HG02973 (cell line): ENCODE results near the gene BHLHA15.

Source experiments
- ATAC-seq: cut with Tn5 transposase; IDR thresholded peaks from one replicate; pipeline ENCODE4 v1.9.1; 2021; ENCODE audit warnings: moderate library complexity; ENCODE audit not compliant: unreplicated experiment

The BHLHA15 gene

GRCh38 chr7:98186452-98187137 is 24.6 kb upstream of the BHLHA15 start:
- no peak for ATAC-seq

- no peak for ATAC-seq
Observed at GRCh38 chr7:98187138-98187502, 24.1 kb upstream of the BHLHA15 start.

- no peak for ATAC-seq
Observed at GRCh38 chr7:98189559-98189958, 21.7 kb upstream of the BHLHA15 start.

GRCh38 chr7:98191668-98192431 is 19.4 kb upstream of the BHLHA15 start:
- no peak for ATAC-seq

- ATAC-seq = no peak
Observed at GRCh38 chr7:98192781-98193457, 18.3 kb upstream of the BHLHA15 start.

- no peak for ATAC-seq
Observed at GRCh38 chr7:98193474-98194180, 17.6 kb upstream of the BHLHA15 start.

- no peak for ATAC-seq
Observed at GRCh38 chr7:98194186-98194585, 17.1 kb upstream of the BHLHA15 start.

GRCh38 chr7:98194672-98195457 is 16.4 kb upstream of the BHLHA15 start:
- no peak for ATAC-seq

- ATAC-seq = no peak
Observed at GRCh38 chr7:98196706-98197605, 14.3 kb upstream of the BHLHA15 start.

GRCh38 chr7:98199131-98199530 is 12.1 kb upstream of the BHLHA15 start:
- no peak for ATAC-seq

- ATAC-seq = peak; percentile 35
Observed at GRCh38 chr7:98200364-98200763, 10.9 kb upstream of the BHLHA15 start.

- ATAC-seq = peak; percentile 90
Observed at GRCh38 chr7:98202367-98203195, 8.7 kb upstream of the BHLHA15 start.

- ATAC-seq = peak; percentile 43
Observed at GRCh38 chr7:98203261-98203963, 7.8 kb upstream of the BHLHA15 start.

- no peak for ATAC-seq
Observed at GRCh38 chr7:98203964-98204605, 7.2 kb upstream of the BHLHA15 start.

- ATAC-seq = no peak
Observed at GRCh38 chr7:98204670-98205069, 6.6 kb upstream of the BHLHA15 start.

GRCh38 chr7:98205162-98205845 is 5.9 kb upstream of the BHLHA15 start:
- no peak for ATAC-seq
